A549 (cell line): ENCODE results near the gene TPBGL. TPM values are rescaled to one million over a fixed set of nuclear protein-coding genes. Genes with fewer than 3 reads are reported as not detected.
A peak's percentile ranks its signal among the peaks of the same experiment; 100 is the strongest.

Source experiments
- ATAC-seq, 2 experiments: fragments of 200-7000 bp in 1 of 2; fragments of >200 bp in 1 of 2; cut with Nextera tagmentation in 1 of 2; cut with Tn5 transposase in 1 of 2; 3 replicates each; pipeline versions ENCODE4 v1.8.0 to v1.9.1; 2018 to 2020; ENCODE audit warnings: mild to moderate bottlenecking in 1 of 2, moderate library complexity in 1 of 2
- CTCF ChIA-PET: fragments of 300-600 bp; sonication (Branson Sonifier 250); formaldehyde crosslinking; extraction: SDS; loops from one replicate; lab custom pipeline; 2021; ENCODE audit warnings: antibody characterized with exemption, inconsistent platforms; lab: Yijun Ruan, JAX
- POLR2A ChIA-PET: fragments of 350-600 bp; formaldehyde crosslinking; extraction: SDS; loops from one replicate; lab custom pipeline; 2021; ENCODE audit warnings: antibody characterized with exemption, inconsistent platforms; lab: Yijun Ruan, JAX
- DNase-seq, 2 experiments: peaks; one replicate each; pipeline versions ENCODE4 v3.0.0 to v3.0.0-alpha.2; 2011 to 2016; ENCODE audit warnings: low read depth in 1 of 2, low spot score in 1 of 2
- FAIRE-seq: peaks from 2 replicates; lab custom pipeline; 2011; peaks lifted over from hg19 to GRCh38; lab: Jason Lieb, UNC
- H3K27ac ChIP-seq, 2 experiments: fragments of >200 bp; sonication (Bioruptor Twin); formaldehyde crosslinking; 3 replicates each; pipeline ENCODE4 v1.5.1; 2016 to 2017
- H3K4me1 ChIP-seq: fragments of >200 bp; sonication (Bioruptor Twin); formaldehyde crosslinking; 3 replicates; pipeline ENCODE4 v1.6.1; 2016
- H3K4me2 ChIP-seq: fragments of >200 bp; sonication (Bioruptor Twin); formaldehyde crosslinking; 3 replicates; pipeline ENCODE4 v1.6.1; 2016
- H3K4me3 ChIP-seq: fragments of >200 bp; sonication (Bioruptor Twin); formaldehyde crosslinking; 3 replicates; pipeline ENCODE4 v1.5.1; 2016
- H3K9me3 ChIP-seq: fragments of >200 bp; sonication (Bioruptor Twin); formaldehyde crosslinking; 3 replicates; pipeline ENCODE4 v1.6.1; 2016
- CHD2 ChIP-seq: fragments of 150-350 bp; IDR thresholded peaks from 2 replicates; pipeline ENCODE4 v1.6.1; 2014; ENCODE audit warnings: low read length; ENCODE audit not compliant: partially characterized antibody
- CTCF ChIP-seq: fragments of >200 bp; sonication (Bioruptor Twin); formaldehyde crosslinking; IDR thresholded peaks from 3 replicates; pipeline ENCODE4 v1.5.1; 2016
- E2F6 ChIP-seq: IDR thresholded peaks from 2 replicates; pipeline ENCODE4 v1.6.1; 2012; ENCODE audit warnings: low read depth, borderline replicate concordance
- ELK1 ChIP-seq: fragments of 150-350 bp; IDR thresholded peaks from 2 replicates; pipeline ENCODE4 v1.6.1; 2014; ENCODE audit warnings: low read depth, mild to moderate bottlenecking, low read length
- ESRRA ChIP-seq: fragments of 150-350 bp; IDR thresholded peaks from 2 replicates; pipeline ENCODE4 v1.6.1; 2014; ENCODE audit warnings: mild to moderate bottlenecking, low read length, borderline replicate concordance
- FOSL2 ChIP-seq, 2 experiments: fragments of 450-650 bp in 1 of 2; fragments of >200 bp in 1 of 2; sonication (Bioruptor Twin) in 1 of 2; formaldehyde crosslinking; IDR thresholded peaks; 2 replicates each; pipeline versions ENCODE4 v1.5.0 to v1.6.1; 2016 to 2020; ENCODE audit warnings: mild to moderate bottlenecking in 1 of 2, moderate library complexity in 1 of 2
- GATA3 ChIP-seq: IDR thresholded peaks from 2 replicates; pipeline ENCODE4 v1.6.1; 2012; ENCODE audit warnings: borderline replicate concordance
- HOXB13 ChIP-seq: fragments of 250-450 bp; sonication (Bioruptor Pico); IDR thresholded peaks from 2 replicates; pipeline ENCODE4 v1.5.0; 2020; ENCODE audit warnings: low read depth, mild to moderate bottlenecking, moderate library complexity
- HOXB5 ChIP-seq: fragments of 250-450 bp; sonication (Bioruptor Pico); IDR thresholded peaks from 2 replicates; pipeline ENCODE4 v1.5.0; 2020; ENCODE audit warnings: mild to moderate bottlenecking, moderate library complexity
- JUN ChIP-seq, 2 experiments: fragments of >200 bp; sonication (Bioruptor Twin); formaldehyde crosslinking; IDR thresholded peaks; 2 replicates in 1 of 2; 3 replicates in 1 of 2; pipeline ENCODE4 v1.6.1; 2016 to 2017
- JUNB ChIP-seq: fragments of >200 bp; sonication (Bioruptor Twin); formaldehyde crosslinking; IDR thresholded peaks from 2 replicates; pipeline ENCODE4 v1.6.1; 2016
- MAX ChIP-seq: IDR thresholded peaks from 2 replicates; pipeline ENCODE4 v1.6.1; 2012
- MAZ ChIP-seq: fragments of 150-350 bp; IDR thresholded peaks from 2 replicates; pipeline ENCODE4 v1.6.1; 2014; ENCODE audit warnings: antibody characterized with exemption, low read depth, low read length, borderline replicate concordance
- POLR2A ChIP-seq: IDR thresholded peaks from 2 replicates; pipeline ENCODE4 v1.6.1; 2012; ENCODE audit warnings: mild to moderate bottlenecking, low read length
- POLR2AphosphoS2 ChIP-seq: conservative IDR thresholded peaks from 2 replicates; pipeline ENCODE4 v1.6.1; 2012; ENCODE audit warnings: low read length, improper control_type of control experiment, inconsistent platforms
- RAD21 ChIP-seq, 2 experiments: fragments of >200 bp in 1 of 2; sonication (Bioruptor Twin) in 1 of 2; formaldehyde crosslinking in 1 of 2; IDR thresholded peaks in 1 of 2; conservative IDR thresholded peaks in 1 of 2; 2 replicates in 1 of 2; 3 replicates in 1 of 2; pipeline ENCODE4 v1.6.1; 2012 to 2018; ENCODE audit warnings: inconsistent platforms in 1 of 2
- RFX5 ChIP-seq: fragments of 450-650 bp; IDR thresholded peaks from 2 replicates; pipeline ENCODE4 v1.7.1; 2014; ENCODE audit warnings: antibody characterized with exemption, mild to moderate bottlenecking, moderate library complexity
- SMC3 ChIP-seq: fragments of >200 bp; sonication (Bioruptor Twin); formaldehyde crosslinking; IDR thresholded peaks from 3 replicates; pipeline ENCODE4 v1.6.1; 2018; ENCODE audit warnings: inconsistent platforms
- ZSCAN20 ChIP-seq: fragments of 250-450 bp; sonication (Bioruptor Pico); IDR thresholded peaks from 2 replicates; pipeline ENCODE4 v1.8.0; 2022; ENCODE audit warnings: mild to moderate bottlenecking, moderate library complexity
- whole genome bisulfite sequencing: methylation state at CpG from one replicate; pipeline ENCODE4 v1.1.6; 2017; ENCODE audit errors: missing lambda C conversion rate; 5-methylcytosine and 5-hydroxymethylcytosine counted together
- polyA plus RNA-seq, 4 experiments: library from polyadenylated mRNA; depleted of rRNA in 3 of 4; stranded (reverse); fragments of >200 nt; fragmentation: RNase III in 1 of 4; extraction: RNeasy Plus Mini Kit Qiagen cat#74134 plus additional on column Dnase treatment in 1 of 4; gene quantifications; 2 replicates in 3 of 4; 3 replicates in 1 of 4; pipeline ENCODE4 v1.2.3, GENCODE V29; 2011 to 2017

Gene TPBGL
- polyA plus RNA-seq, 2 of the 4 experiments (the other 2 are of a cell fraction), result 0.03 to 0.12 TPM

GRCh38 chr11:75241036-75241905 is 697 bp downstream of the TPBGL start:
- Histone ChIP-seq H3K4me1 (peaks cover 10% of the 10 kb centered on the region; the same call in 2 of the 3 replicates), H3K4me3 (peak overlapping the region; percentile 54), H3K4me2 (peak overlapping the region; percentile 89), H3K27ac (peak overlapping the region; percentile 68 to 81; a peak in 5 of 6 replicates), H3K9me3 (no peaks in the 10 kb centered on the region)
- ChIA-PET POLR2A (interaction anchor here (1.1 kb wide), 1 partner anchor 316 kb away, joined by 3 read pairs; no protein-coding TSS in a partner anchor), CTCF (interaction anchor here (0.6 to 19.6 kb wide), 92 partner anchors 8 to 951 kb away, joined by 3 to 445 read pairs (median 5); partner anchors contain the start of genes NEU3 and SLCO2B1)
- peak; percentile 79 to 90 for ATAC-seq
- TF ChIP-seq ZSCAN20, result no peak
- TF ChIP-seq FOSL2 (IDR thresholded peaks at IDR 0.05), result no peak
- TF ChIP-seq FOSL2 (CRISPR knock-in tag; IDR thresholded peaks at IDR 0.05), result no peak
- peak; percentile 90 for TF ChIP-seq SMC3
- no peak for TF ChIP-seq GATA3
- TF ChIP-seq JUN (IDR thresholded peaks at IDR 0.05), result peak; percentile 30 to 72; a peak in 3 of 5 replicates
- TF ChIP-seq HOXB5, result peak; percentile 49; the same call in 1 of the 2 replicates
- no peak for TF ChIP-seq ESRRA
- 0 out of 2 replicates have a peak, but pooled peaks have one; percentile 1 for TF ChIP-seq E2F6
- peak; percentile 40 to 69; a peak in 4 of 5 replicates for TF ChIP-seq RAD21 (conservative IDR thresholded peaks at IDR 0.05 in 1 of 2, IDR thresholded peaks at IDR 0.05 in 1 of 2)
- no peak for TF ChIP-seq RFX5
- TF ChIP-seq POLR2AphosphoS2, result no peak
- TF ChIP-seq HOXB13 (CRISPR knock-in tag), result no peak
- TF ChIP-seq POLR2A, result 0 out of 2 replicates have a peak, but pooled peaks have one; percentile 36
- no peak for TF ChIP-seq ELK1
- peak; percentile 99 for TF ChIP-seq CTCF
- TF ChIP-seq MAX, result peak; percentile 83
- TF ChIP-seq CHD2, result no peak
- peak; percentile 74; the same call in 1 of the 2 replicates for TF ChIP-seq MAZ
- FAIRE-seq, result no peak
- no CpG with 5 or more reads among the region's 140 CpGs for WGBS
- peak; percentile 86 to 87 for DNase-seq

- no peaks in the 10 kb centered on the region for H3K9me3 ChIP-seq
- H3K4me1 ChIP-seq, result peaks cover 10% of the 10 kb centered on the region; the same call in 2 of the 3 replicates
- POLR2A ChIA-PET, result interaction anchor here (1.1 kb wide), 1 partner anchor 317 kb away, joined by 3 read pairs; no protein-coding TSS in a partner anchor
- TF ChIP-seq JUN (IDR thresholded peaks at IDR 0.05) (0 out of 5 replicates have a peak, but pooled peaks of 1 of the 2 experiments have one; percentile 12), HOXB5 (peak; percentile 0; the same call in 1 of the 2 replicates), JUNB (no peak), CTCF (peak; percentile 5; the same call in 1 of the 3 replicates)
- TF ChIP-seq, all 56 proteins: peak for 3
- WGBS, result 8% methylated on average over 34 of the region's 72 CpGs
- CTCF ChIA-PET, result interaction anchor here (0.6 to 19.6 kb wide), 78 partner anchors 8 to 634 kb away, joined by 3 to 445 read pairs (median 6); partner anchors contain the start of genes NEU3 and SLCO2B1
- Histone ChIP-seq H3K4me2 (peak overlapping the region; percentile 89), H3K4me3 (peak overlapping the region; percentile 54), H3K27ac (peak overlapping the region; percentile 31 to 77; a peak in 3 of 6 replicates)
- FAIRE-seq, result no peak
- DNase-seq, result no peak
- peak; percentile 31 to 42; a peak in 5 of 6 replicates for ATAC-seq
Measured at GRCh38 chr11:75241906-75242644, 1.5 kb downstream of the TPBGL start.
